Measurements from ENCODE around the gene TMEM86A. TPM values are rescaled to one million over a fixed set of nuclear protein-coding genes. Genes with fewer than 3 reads are reported as not detected.
A peak's percentile ranks its signal among the peaks of the same experiment; 100 is the strongest.

TMEM86A gene
- total RNA-seq, 2 donors from 2014 or later, result 6.2 to 6.9 TPM

DNA sequence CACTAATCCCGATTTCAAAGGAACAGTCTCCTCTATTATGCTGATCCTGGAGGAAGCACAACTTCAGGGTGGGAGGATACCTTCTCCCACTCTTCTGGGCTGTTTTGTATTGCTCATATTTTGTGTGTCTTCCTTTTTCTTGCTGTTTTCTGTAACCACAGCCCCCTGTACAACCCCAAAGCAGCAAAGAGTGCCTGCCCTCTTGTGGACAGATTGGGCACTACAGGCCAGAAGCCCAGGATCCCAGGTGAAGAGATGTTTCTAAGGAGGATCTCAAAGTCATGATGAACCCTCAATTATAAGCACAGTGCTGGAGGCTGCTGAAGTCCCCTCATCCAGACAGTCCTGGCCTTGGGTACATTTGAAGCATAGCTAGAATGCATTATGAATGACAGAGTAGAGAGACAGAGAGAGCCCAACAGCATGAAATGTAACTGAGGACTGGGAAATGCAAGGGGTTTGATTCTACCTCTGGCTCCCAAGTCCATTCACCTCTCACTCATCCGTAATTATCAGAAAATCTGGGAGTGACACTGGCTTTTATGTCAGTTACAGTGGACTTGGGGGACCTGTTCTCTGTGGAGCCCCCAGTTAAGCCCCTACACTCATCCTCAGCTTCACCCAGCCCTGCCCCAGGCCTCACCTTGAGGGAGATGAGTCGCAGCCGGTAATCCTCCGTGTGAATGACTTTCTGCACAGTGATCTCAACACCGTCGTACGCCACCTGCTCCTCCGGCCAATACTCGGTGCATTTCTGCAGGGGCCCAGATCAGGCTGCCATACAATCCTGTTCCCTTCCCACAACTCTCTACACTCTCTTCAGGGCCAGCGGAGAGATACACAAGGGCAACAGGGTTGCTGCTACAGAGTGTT lies 33.6 kb downstream of the TMEM86A start:
- Mint-ChIP-seq H3K9me3 (no peaks in the 10 kb centered on the region), H3K36me3 (ENCODE audit: low read depth) (no peaks in the 10 kb centered on the region), H3K4me3 (no peak overlapping the region), H3K27ac (no peak overlapping the region), H3K4me1 (peaks cover 27% of the 10 kb centered on the region), H3K27me3 (ENCODE audit: insufficient read depth) (peaks cover 24% of the 10 kb centered on the region)
- Histone ChIP-seq H3K9ac (ENCODE audit: extremely low read depth, low read length, poor library complexity, severe bottlenecking) (no peak overlapping the region), H3K27ac (ENCODE audit: low read depth, low read length) (no peak overlapping the region), H3K27me3 (ENCODE audit: control insufficient read depth, insufficient read depth, low read length, poor library complexity, severe bottlenecking) (no peaks in the 10 kb centered on the region), H3K9me3 (ENCODE audit: control insufficient read depth, low read length) (no peaks in the 10 kb centered on the region), H3K4me1 (ENCODE audit: control insufficient read depth, insufficient read depth, low read length) (peaks cover 10% of the 10 kb centered on the region), H3K4me3 (ENCODE audit: low read length) (no peak overlapping the region), H3K36me3 (ENCODE audit: control insufficient read depth, insufficient read depth, low read length) (no peaks in the 10 kb centered on the region)
- TF ChIP-seq, protein P1, sequence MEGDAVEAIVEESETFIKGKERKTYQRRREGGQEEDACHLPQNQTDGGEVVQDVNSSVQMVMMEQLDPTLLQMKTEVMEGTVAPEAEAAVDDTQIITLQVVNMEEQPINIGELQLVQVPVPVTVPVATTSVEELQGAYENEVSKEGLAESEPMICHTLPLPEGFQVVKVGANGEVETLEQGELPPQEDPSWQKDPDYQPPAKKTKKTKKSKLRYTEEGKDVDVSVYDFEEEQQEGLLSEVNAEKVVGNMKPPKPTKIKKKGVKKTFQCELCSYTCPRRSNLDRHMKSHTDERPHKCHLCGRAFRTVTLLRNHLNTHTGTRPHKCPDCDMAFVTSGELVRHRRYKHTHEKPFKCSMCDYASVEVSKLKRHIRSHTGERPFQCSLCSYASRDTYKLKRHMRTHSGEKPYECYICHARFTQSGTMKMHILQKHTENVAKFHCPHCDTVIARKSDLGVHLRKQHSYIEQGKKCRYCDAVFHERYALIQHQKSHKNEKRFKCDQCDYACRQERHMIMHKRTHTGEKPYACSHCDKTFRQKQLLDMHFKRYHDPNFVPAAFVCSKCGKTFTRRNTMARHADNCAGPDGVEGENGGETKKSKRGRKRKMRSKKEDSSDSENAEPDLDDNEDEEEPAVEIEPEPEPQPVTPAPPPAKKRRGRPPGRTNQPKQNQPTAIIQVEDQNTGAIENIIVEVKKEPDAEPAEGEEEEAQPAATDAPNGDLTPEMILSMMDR (conservative IDR thresholded peaks at IDR 0.05), result peak; percentile 95
- WGBS, 2 experiments (ENCODE audit: insufficient coverage in 1 of 2, insufficient read length in 1 of 2), result 80 to 92% methylated on average over 10 to 11 of the region's 11 CpGs
- DNase-seq, result peak; percentile 93

GRCh38 chr11:18733202-18733601 lies 34.6 kb downstream of the TMEM86A start:
- H3K9me3 ChIP-seq (ENCODE audit: control insufficient read depth, low read length), result no peaks in the 10 kb centered on the region
- no peak overlapping the region for H3K9ac ChIP-seq (ENCODE audit: extremely low read depth, low read length, poor library complexity, severe bottlenecking)
- Mint-ChIP-seq H3K27me3 (ENCODE audit: insufficient read depth) (peaks cover 27% of the 10 kb centered on the region), H3K36me3 (ENCODE audit: low read depth) (no peaks in the 10 kb centered on the region), H3K9me3 (no peaks in the 10 kb centered on the region), H3K27ac (no peak overlapping the region), H3K4me1 (peaks cover 22% of the 10 kb centered on the region), H3K4me3 (no peak overlapping the region)
- whole genome bisulfite sequencing, 2 experiments (ENCODE audit: insufficient coverage in 1 of 2, insufficient read length in 1 of 2), result 92 to 99% methylated on average over 9 to 16 of the region's 16 CpGs
- H3K36me3 ChIP-seq (ENCODE audit: control insufficient read depth, insufficient read depth, low read length), result no peaks in the 10 kb centered on the region
- no peak overlapping the region for H3K4me3 ChIP-seq (ENCODE audit: low read length)
- H3K4me1 ChIP-seq (ENCODE audit: control insufficient read depth, insufficient read depth, low read length), result peaks cover 10% of the 10 kb centered on the region
- no peak for DNase-seq
- TF ChIP-seq, protein P1 (conservative IDR thresholded peaks at IDR 0.05), result no peak
- H3K27me3 ChIP-seq (ENCODE audit: control insufficient read depth, insufficient read depth, low read length, poor library complexity, severe bottlenecking), result no peaks in the 10 kb centered on the region
- no peak overlapping the region for H3K27ac ChIP-seq (ENCODE audit: low read depth, low read length)

DNA sequence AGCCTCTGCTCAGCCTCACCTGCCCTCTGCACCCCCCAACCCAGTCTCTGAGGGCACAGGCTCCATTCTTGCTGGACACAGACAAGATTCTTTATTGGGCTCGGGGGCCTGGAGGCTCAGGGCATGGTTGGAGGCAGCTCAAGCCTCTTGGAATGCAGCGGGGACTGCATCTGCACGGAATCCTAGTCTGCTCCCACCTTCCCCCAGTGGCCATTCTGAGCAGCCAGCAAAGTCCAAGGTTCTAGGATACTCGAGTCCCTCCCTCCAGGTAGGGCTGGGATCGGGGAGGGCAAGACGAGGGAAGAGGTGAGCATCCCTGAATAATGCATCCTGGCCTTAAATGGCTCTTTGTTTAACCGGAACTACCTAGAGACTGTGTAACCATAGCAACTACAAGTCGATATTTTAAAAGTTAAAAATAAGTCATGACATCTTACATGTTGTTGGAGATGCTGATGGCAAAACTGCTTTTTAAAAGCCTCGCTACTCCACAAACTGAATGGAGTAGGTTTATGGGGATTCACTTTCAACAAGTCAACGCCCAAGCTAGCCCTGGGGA lies 38.1 kb downstream of the TMEM86A start:
- Histone ChIP-seq H3K9me3 (ENCODE audit: control insufficient read depth, low read length) (no peaks in the 10 kb centered on the region), H3K4me1 (ENCODE audit: control insufficient read depth, insufficient read depth, low read length) (peaks cover 13% of the 10 kb centered on the region), H3K27ac (ENCODE audit: low read depth, low read length) (no peak overlapping the region), H3K27me3 (ENCODE audit: control insufficient read depth, insufficient read depth, low read length, poor library complexity, severe bottlenecking) (no peaks in the 10 kb centered on the region), H3K36me3 (ENCODE audit: control insufficient read depth, insufficient read depth, low read length) (no peaks in the 10 kb centered on the region), H3K4me3 (ENCODE audit: low read length) (no peak overlapping the region), H3K9ac (ENCODE audit: extremely low read depth, low read length, poor library complexity, severe bottlenecking) (no peak overlapping the region)
- no peaks in the 10 kb centered on the region for H3K9me3 Mint-ChIP-seq
- peaks cover 25% of the 10 kb centered on the region for H3K27me3 Mint-ChIP-seq (ENCODE audit: insufficient read depth)
- TF ChIP-seq, protein P1 (conservative IDR thresholded peaks at IDR 0.05), result peak; percentile 64
- peaks cover 4% of the 10 kb centered on the region for H3K36me3 Mint-ChIP-seq (ENCODE audit: low read depth)
- 80 to 84% methylated on average over 10 of the region's 10 CpGs for WGBS, 2 experiments (ENCODE audit: insufficient coverage in 1 of 2, insufficient read length in 1 of 2)
- H3K4me1 Mint-ChIP-seq, result peaks cover 33% of the 10 kb centered on the region
- H3K27ac Mint-ChIP-seq, result no peak overlapping the region
- DNase-seq, result peak; percentile 76
- H3K4me3 Mint-ChIP-seq, result no peak overlapping the region

All from endodermal cell (in vitro differentiated cells).